ENCODE results near the gene ZNF385B. TPM values are rescaled to one million over a fixed set of nuclear protein-coding genes. Genes with fewer than 3 reads are reported as not detected.
A peak's percentile ranks its signal among the peaks of the same experiment; 100 is the strongest.

The ZNF385B gene
- polyA plus RNA-seq, 1 experiment, result not detected

GRCh38 chr2:179593323-179593722 is 268.1 kb downstream of the ZNF385B start:
- Histone ChIP-seq H3K9me3 (ENCODE audit: control insufficient read depth, insufficient read depth, low read length) (no peaks in the 10 kb centered on the region), H3K27ac (ENCODE audit: low read depth, low read length) (no peak overlapping the region), H3K27me3 (ENCODE audit: control insufficient read depth, insufficient read depth, low read length) (no peaks in the 10 kb centered on the region), H3K4me3 (ENCODE audit: low read depth, low read length) (no peak overlapping the region)
- TF ChIP-seq, protein P1, sequence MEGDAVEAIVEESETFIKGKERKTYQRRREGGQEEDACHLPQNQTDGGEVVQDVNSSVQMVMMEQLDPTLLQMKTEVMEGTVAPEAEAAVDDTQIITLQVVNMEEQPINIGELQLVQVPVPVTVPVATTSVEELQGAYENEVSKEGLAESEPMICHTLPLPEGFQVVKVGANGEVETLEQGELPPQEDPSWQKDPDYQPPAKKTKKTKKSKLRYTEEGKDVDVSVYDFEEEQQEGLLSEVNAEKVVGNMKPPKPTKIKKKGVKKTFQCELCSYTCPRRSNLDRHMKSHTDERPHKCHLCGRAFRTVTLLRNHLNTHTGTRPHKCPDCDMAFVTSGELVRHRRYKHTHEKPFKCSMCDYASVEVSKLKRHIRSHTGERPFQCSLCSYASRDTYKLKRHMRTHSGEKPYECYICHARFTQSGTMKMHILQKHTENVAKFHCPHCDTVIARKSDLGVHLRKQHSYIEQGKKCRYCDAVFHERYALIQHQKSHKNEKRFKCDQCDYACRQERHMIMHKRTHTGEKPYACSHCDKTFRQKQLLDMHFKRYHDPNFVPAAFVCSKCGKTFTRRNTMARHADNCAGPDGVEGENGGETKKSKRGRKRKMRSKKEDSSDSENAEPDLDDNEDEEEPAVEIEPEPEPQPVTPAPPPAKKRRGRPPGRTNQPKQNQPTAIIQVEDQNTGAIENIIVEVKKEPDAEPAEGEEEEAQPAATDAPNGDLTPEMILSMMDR (IDR thresholded peaks at IDR 0.05; ENCODE audit: low read depth, low read length), result no peak
- no peak for DNase-seq (ENCODE audit: low read depth, low spot score)
- CTCF ChIA-PET, result no interaction called here
- POLR2A ChIA-PET, result no interaction called here

- ChIA-PET POLR2A (interaction anchor here (0.7 to 1.0 kb wide), 2 partner anchors 21 to 25 kb away, joined by 3 read pairs; no protein-coding TSS in a partner anchor), CTCF (interaction anchor here (0.7 to 1.9 kb wide), 3 partner anchors 13 to 170 kb away, joined by 3 to 8 read pairs (median 3); no protein-coding TSS in a partner anchor)
- peak; percentile 44 for DNase-seq (ENCODE audit: low read depth, low spot score)
- Histone ChIP-seq H3K9me3 (ENCODE audit: control insufficient read depth, insufficient read depth, low read length) (no peaks in the 10 kb centered on the region), H3K4me3 (ENCODE audit: low read depth, low read length) (no peak overlapping the region), H3K27ac (ENCODE audit: low read depth, low read length) (no peak overlapping the region), H3K27me3 (ENCODE audit: control insufficient read depth, insufficient read depth, low read length) (no peaks in the 10 kb centered on the region)
- TF ChIP-seq, protein P1 (IDR thresholded peaks at IDR 0.05; ENCODE audit: low read depth, low read length), result no peak
Observed at GRCh38 chr2:179592167-179592936, 269.1 kb downstream of the ZNF385B start.

DNA sequence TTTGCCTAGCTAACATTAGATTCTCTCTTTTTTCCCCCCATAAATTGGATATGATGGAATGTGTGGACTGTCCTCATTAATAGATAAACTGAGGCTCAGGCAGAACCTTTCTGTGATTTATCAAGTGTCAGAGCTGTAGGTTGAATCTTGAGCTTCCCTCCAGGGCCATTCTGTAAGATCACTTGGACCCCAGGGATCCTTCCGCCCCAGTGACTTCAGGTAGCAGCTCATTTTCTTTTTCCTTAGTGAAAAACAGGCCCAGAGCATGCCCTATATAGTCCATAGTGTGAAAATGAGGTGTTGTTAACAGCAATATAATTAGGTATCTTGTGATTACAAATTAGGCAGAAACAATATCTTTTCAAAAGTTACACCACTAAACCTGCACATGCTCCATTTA is 269.7 kb downstream of the ZNF385B start:
- H3K4me3 ChIP-seq (ENCODE audit: low read depth, low read length), result no peak overlapping the region
- CTCF ChIA-PET, result interaction anchor here (0.7 to 1.9 kb wide), 4 partner anchors 13 to 176 kb away, joined by 3 to 8 read pairs (median 3); no protein-coding TSS in a partner anchor
- TF ChIP-seq, protein P1 (IDR thresholded peaks at IDR 0.05; ENCODE audit: low read depth, low read length), result no peak
- no peak for DNase-seq (ENCODE audit: low read depth, low spot score)
- H3K27ac ChIP-seq (ENCODE audit: low read depth, low read length), result peak overlapping the region; percentile 58
- POLR2A ChIA-PET, result interaction anchor here (0.6 to 1.0 kb wide), 3 partner anchors 17 to 24 kb away, joined by 3 read pairs; no protein-coding TSS in a partner anchor
- H3K9me3 ChIP-seq (ENCODE audit: control insufficient read depth, insufficient read depth, low read length), result no peaks in the 10 kb centered on the region
- H3K27me3 ChIP-seq (ENCODE audit: control insufficient read depth, insufficient read depth, low read length), result no peaks in the 10 kb centered on the region

- H3K27ac ChIP-seq (ENCODE audit: low read depth, low read length), result no peak overlapping the region
- H3K9me3 ChIP-seq (ENCODE audit: control insufficient read depth, insufficient read depth, low read length), result no peaks in the 10 kb centered on the region
- no peak overlapping the region for H3K4me3 ChIP-seq (ENCODE audit: low read depth, low read length)
- TF ChIP-seq, protein P1 (IDR thresholded peaks at IDR 0.05; ENCODE audit: low read depth, low read length), result no peak
- DNase-seq (ENCODE audit: low read depth, low spot score), result no peak
- H3K27me3 ChIP-seq (ENCODE audit: control insufficient read depth, insufficient read depth, low read length), result no peaks in the 10 kb centered on the region
- ChIA-PET CTCF (no interaction called here), POLR2A (no interaction called here)
Observed at GRCh38 chr2:179588486-179589145, 272.8 kb downstream of the ZNF385B start.

DNA sequence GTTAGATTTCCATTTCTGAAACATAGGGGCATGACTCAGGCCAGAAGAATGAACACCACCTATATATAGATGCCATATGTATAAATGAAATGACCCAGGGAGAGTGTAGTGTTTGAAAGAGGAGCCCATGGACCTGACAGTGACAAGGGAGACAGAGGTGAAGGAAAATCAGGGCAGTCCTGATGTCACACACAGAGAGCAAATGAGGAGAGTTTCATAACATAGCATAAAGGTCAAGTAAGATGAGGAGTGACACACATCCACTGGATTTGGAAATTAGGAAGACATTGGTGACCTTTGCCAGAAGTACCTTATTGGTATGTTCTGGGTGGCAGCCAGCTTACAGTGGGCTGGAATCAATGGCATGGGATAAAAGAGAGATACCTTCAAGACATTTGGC is 276.7 kb downstream of the ZNF385B start:
- no peaks in the 10 kb centered on the region for H3K27me3 ChIP-seq (ENCODE audit: control insufficient read depth, insufficient read depth, low read length)
- H3K9me3 ChIP-seq (ENCODE audit: control insufficient read depth, insufficient read depth, low read length), result no peaks in the 10 kb centered on the region
- H3K27ac ChIP-seq (ENCODE audit: low read depth, low read length), result no peak overlapping the region
- no peak overlapping the region for H3K4me3 ChIP-seq (ENCODE audit: low read depth, low read length)
- ChIA-PET CTCF (no interaction called here), POLR2A (no interaction called here)
- no peak for DNase-seq (ENCODE audit: low read depth, low spot score)
- TF ChIP-seq, protein P1 (IDR thresholded peaks at IDR 0.05; ENCODE audit: low read depth, low read length), result no peak
